HG03565 (cell line): ENCODE results near the gene IBA57.
"Not testable (repeated sequence)": the region's sequence is repeated elsewhere in the genome, so short reads cannot be mapped to it uniquely, and the experiment has no call there.

Source experiments
- ATAC-seq: cut with Tn5 transposase; IDR thresholded peaks from one replicate; pipeline ENCODE4 v1.9.1; 2021; ENCODE audit warnings: mild to moderate bottlenecking, moderate library complexity; ENCODE audit not compliant: unreplicated experiment

IBA57 gene

DNA sequence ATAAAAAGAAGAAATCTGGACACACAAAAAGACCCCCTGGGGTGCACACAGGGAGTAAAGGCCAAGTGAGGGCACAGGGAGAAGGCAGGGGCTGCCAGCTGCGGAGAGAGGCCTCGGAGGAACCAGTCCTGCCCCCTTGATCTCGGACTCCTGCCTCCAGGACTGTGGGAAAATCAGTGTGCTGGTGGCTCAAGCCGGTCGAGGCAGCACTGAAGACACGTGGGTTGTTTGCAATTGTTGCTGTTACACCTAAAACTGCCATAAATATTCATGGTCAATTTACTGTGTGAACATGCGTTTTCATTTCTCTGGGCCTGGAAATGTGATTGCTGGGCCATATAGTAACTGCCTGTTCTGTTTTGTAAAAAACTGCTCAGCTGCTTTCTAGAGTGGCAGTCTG is 18.5 kb downstream of the IBA57 start:
- no peak for ATAC-seq

DNA sequence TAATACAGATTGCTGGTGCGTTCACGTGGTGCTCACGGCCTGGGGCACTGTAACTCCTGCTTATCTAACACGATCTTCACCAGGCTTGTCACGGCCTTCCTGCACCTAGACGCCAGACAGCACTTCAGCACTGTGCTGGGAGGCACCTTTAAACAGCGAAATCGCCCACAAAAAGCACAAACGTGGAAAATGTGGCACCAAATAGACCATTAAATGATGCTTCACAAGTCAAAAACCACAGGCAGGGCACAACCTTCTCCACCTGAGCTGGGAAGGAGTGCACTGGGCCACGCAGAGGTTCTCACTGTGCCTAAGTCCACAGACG is 20.0 kb downstream of the IBA57 start:
- no peak for ATAC-seq

DNA sequence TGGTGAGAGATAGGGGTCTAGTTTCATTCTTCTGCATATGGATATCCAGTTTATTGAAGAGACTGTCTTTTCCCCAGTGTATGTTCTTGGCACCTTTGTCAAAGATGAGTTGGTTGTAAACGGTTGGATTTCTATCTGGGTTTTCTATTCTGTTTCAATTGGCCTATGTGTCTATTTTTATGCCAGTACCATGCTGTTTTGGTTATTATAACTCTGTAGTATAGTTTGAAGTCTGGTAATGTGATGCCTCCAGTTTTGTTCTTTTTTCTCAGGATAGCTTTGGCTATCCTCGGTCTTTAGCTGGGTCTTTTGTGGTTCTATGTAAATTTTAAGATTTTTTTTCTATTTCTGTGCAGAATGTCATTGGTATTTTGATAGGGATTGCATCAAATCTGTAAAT is 22.6 kb downstream of the IBA57 start:
- not testable (repeated sequence) for ATAC-seq

DNA sequence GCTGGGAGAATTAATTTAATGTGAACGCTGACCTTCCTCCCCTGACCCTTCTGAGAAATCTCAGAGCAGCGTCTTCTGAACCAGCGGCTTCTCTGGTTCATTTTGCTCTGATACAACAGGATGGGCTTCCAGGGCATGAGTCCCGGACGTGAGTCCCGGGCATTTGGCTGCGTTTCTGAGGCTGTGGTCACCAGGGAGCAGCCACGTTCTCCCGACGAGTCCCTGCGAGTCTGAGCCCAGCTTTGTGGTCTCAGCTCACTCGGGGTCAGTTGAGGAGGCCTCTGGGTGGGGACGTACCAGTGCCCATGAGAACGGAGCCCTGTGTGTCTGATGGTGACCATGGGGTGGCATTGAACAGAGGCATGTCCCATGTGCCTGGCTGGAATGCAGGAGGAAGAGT is 24.6 kb downstream of the IBA57 start:
- ATAC-seq, result no peak

DNA sequence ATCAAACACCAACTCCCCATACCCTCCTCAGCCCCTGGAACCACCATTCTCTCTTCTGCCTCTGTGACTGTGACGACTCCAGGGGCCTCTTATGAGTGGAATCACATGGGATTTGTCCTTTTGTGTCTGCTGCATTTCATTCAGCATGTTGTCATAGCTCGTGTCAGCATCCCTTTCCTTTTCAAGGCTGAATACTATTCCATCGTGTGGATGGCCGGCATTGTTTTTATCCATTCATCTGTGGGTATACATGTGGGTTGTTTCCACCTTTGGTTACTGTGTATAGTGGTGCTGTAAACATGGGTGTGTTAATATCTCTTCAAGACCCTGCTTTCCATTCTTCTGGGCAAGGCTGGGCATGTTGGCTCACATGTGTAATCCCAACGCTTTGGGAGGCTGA is 25.2 kb downstream of the IBA57 start:
- no peak for ATAC-seq

DNA sequence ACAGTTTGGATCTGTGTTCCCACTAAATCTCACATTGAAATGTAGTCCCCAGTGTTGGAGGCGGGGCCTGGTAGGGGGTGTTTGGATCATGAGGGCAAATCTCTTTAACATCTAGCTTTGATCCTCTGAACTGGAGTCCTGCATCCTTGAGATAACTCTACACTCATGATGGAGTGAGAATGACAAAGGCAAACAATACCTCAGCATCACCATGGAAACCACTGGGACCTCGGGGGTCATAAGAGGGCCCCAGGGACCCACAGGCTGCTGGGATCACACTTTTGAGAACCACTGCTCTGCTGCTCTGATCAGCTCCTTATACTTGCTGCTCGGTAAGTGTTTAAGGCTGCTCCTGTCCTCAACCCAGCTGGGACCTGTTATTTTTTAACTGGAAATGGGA is 28.8 kb downstream of the IBA57 start:
- ATAC-seq, result no peak

DNA sequence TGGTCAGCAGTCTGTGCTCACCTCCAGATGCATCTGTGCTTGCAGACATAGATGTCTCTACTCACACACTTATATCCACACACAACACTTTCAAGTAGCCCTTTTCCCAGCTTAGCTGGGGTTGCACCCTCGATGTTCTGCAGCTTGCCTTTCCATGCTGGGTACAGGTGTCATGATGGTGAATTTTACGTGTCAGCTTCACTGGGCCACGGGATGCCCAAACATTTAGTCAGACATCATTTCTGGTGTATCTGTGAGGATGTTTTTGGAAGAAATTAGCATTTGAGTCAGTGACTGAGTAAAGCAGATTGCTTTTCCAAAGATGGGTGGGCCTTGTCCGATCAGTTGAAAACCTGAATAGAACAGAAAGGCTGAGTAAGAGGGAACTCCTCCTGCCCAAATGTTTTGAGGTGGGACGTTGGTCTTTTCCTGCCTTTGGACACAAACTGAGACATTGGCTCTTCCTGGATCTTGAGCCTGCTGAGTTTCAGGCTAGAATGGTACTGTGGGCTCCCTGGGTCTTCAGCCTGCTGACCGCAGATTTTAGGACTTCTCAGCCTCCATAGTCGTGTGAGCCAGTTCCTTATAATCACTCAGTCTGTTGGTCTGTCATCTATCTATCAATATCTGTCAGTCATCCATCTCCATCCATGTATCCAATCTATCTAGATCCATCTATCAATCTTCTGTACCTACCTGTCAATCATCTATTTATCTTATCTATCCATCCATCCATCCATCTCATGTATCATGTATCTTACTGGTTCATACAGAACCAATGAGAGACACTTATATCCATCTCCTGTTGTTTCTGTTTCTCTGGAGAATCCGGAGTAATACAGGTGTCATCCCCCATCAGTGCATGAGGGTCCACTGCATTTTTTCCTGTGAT is 29.6 kb downstream of the IBA57 start:
- no peak for ATAC-seq

DNA sequence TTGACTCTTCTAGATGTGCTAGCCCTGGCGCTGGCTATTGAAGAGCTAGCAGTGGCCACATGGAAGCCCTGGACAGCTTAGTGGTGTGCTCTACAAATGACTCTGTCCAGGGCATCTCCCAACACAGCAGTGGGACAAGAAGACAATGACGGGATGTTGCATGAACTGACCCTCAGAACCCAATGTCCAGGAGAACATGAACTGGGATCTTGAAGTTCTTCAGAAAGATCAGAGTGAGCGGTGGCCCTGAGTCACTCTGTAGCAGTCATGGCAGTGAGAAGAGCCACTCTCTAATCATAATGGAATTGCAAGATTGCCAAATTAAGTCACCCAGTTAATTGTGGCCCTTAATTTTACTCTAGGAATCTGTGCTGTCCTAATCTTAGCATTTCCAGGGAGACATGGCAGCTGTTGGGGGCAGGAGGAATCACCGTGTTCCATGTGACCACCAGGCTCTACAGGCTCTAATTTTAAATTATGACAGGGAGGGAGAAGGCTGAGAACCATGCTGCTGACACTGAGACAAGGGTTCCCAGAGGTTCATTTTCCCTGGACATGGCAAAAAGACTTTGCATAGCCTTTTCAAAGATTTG is 32.0 kb downstream of the IBA57 start:
- ATAC-seq, result no peak

DNA sequence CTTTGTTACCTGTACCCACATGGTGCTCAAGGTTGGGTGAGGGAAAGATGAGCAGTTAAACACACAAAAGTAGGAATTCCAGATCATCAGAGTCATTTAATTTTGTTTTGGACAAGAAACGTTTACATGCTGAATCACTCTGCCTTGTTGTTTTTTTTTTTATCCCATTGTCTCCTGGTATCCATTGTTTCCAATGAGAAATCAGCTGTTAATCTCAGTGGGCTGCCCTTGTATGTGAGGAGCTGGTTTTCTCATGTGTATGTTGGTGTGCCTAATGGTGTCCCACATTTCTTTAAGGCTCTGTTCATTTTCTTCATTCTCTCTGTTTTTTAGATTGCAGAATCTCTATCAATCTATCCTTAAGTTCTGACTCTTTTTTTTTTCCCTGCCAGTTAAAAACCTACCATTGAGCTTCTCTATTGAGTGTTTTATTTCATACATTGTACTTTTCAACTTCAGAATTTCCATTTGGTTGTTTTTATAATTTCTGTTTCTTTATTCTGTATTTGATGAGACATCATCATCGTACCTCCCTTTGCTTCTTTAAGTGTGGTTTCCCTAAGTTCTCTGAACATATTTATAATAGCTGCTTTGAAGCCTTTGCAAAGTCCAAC is 33.5 kb downstream of the IBA57 start:
- ATAC-seq, result no peak

DNA sequence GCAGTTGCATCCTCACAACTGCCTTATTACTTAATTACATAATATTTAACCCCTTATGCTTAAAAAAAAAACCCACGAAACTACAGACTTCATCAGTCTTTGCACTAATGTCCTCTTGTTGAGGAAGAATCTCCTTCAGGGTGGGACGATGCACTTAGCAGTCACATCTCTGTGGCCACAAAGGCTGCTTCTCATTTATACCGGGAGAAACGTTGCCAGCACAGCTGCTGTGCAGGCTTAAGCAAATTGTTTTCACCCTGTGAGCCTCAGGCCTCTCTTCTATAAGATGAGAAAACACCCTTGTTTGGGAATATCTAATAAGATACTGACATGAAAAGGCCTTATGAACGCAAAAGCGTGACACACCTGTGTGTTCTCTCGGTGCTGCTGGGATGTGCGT is 39.4 kb downstream of the IBA57 start:
- ATAC-seq, result no peak

DNA sequence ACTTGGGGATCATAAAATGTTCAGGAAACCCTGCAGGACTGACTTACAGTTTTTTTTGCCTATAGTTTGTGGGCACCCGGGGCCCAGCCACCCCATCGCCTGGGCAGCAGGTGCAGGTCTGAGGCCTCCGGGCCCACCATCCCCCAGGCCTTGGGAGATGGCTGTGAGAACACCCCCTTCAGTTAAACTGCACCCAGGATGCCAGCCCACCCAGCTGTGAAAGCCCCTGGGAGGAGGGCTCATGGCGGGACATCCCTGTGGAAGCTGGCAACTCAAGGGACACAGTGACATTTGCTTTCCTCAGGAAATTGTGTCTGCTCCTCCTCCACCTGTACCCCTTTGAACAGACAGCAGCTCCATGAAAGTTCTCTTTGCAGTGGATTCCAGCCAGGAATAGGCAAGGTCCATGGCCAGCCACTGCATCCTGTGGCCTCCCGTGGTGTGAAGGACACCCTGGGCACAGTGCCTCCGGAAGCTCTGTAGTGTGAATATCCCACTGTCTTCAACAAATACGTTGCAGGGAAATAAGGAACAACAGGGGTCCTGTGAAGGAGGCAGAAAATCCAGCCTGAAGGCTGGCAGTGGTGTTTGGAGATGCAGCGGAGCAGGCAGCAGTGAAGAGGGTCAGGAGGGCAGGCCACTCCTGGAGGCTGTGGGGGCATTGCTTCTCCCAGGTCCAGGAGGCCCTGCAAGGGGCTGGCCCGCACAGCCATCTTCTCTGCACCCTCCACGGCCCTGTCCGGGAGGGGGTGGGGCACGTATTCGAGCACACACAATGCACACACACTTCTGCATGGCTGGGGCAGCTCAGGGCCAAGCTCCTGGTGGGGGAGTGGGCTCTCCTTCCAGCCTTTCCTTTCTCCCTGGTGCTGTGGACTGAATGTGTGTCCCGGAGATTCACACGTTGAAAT is 40.2 kb downstream of the IBA57 start:
- ATAC-seq, result no peak

DNA sequence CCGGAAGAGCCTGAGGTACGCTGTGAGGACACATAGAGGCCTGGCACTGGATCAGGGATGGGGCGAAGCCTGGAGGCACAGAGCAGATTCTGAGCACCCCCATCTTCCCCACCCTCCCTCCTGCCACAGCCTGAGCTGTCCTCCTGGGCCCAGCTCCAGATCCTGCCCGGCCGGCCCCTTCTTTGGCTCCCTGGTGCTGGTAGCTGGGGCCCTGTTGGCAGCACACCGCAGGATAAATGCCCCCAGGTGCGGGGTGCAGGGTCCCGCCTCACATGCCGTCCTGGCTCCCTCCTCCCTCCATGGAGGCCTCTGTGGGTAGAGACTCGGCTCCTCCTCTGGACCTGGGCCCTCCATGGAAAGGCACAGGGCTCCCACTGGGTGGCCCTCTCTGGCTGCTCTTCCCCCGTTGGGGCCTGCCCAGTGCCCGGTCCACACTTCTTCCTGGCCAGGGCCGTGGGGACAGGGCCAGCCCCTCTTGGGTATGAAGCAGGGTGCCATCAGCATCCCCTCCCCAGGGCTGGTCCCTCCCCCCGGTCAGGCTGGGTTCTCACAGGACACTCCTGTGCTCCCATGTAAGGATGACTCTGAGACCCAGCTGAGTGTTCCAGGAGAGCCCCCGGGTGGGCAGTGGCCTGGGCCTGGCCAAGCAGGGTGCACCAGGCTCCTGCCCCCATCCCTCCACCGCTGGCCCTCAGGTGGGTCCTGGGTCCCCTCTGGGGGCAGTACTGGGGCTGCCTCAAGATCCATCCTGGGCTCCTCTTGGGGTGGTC is 41.2 kb downstream of the IBA57 start:
- no peak for ATAC-seq

DNA sequence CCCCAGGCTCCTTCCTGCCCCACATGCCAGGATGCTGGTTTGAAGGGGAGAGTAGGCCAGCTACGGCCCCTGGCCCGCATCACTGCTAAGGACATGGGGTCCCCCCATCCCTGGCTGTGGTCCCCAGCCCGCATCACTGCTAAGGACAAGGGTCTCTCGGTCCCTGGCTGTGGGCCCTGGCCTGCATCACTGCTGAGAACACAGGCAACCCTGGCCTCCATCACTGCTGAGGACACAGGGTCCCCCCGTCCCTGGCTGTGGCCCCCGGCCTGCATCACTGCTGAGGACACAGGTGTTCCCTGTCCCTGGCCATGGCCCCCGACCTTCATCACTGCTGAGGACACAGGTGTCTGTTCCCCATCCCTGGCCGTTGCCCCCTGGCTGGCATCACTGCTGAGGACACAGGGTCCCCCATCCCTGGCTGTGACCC is 41.8 kb downstream of the IBA57 start:
- no peak for ATAC-seq

DNA sequence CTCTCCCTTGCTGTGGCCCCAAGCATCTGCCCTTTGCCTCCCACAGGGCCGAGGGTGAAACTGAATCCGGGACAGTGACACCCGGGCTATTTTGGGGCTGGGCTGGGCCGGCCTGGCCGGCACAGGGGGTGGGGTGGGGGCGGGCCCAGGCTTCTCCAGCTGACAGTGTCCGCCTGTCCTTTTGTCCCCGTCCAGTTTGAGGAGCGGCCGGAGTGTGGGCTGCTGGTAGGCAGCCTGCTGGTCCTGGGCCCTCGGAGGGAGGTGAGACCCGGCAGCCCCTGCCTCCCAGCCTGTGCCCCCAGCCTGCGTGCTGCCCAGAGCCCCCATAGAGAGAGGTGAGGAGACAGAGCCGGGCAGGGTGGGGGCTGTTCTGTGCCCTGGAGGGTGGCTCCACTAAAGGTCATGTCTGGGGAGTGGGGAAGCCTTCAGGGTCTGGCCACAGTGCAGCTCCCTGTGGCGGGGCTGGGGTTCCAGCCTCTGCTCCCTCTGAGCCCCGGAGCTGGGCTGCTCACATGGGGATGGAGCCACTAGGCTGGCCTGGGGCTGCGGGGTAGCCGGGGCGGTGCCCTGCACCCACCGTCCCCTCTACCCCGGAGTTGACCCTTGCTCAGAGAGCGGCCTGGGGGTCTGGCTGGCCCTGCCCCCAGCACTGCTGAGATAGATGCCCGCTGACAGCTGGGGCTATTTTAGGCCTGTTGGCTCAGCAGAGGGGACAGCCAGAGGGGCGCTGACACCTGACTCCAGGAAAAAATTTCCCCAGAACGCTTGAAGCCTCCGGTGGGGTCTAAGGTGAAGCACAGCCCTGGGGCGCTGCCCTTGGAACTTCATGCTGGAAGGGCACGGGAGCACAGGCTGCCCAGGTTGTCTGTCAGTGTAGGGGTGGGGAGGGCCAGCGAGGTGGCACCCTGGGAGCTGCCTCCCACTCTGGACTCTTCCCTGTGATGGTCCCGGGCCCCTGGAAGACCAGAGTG is 42.5 kb downstream of the IBA57 start, which contains the start of gene OBSCN:
OBSCN (plus strand) TSS at position 194 of the 971 bp plus-strand sequence. CDS start 3,740 bp downstream, outside the sequence.
- ATAC-seq, result no peak

DNA sequence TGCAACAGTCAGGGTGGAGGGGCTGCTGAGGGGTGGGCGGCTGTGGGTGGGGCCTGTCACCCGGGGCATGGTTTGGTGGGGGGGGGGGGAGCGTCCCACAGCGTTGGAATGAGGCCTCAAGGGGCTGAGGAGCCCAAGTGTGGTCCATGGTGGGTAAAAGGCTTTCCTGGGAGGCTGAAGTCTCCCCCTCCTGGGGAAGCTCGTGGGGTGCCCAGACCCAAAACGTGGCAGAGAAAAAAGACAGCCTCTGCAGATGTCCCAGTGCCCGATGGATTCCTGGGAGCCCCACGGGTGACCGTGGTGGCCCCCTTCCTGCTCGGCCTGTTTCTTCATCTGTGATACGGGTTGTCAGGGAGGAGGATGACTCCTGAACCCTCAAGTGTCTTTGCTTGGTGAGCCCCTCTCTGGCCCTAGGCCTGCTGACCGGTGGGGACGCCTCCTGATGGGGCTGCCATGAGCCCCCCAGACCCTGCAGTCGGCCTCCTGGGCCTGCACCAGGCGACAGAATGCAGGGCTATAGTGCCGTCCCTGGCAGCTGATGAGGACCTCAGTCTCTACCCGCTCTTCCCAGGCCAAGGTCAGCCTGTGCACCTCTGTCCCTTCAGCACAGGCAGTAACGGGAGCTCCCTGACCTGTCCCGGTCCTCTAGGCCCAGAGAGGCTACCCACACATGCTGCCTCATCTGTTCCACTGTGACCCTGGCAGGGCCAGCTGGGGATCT is 43.4 kb downstream of the IBA57 start:
- no peak for ATAC-seq

DNA sequence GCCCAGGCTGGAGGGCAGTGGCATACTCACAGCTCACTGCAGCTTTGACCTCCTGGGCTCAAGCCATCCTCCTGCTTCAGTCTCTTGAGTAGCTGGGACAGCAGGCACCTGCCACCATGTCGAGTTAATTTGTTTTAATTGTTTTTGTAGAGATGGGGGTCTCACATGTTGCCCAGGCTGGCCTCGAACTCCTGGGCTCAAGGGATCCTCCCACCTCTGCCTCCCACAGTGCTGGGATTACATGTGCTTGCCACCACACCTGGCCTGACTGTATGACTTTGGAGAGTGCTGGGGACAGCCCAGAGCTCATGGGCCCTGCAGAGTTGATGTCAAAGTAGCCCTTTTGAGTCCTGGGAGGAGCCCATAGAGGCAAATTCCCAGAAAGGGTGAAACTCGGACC is 44.1 kb downstream of the IBA57 start:
- ATAC-seq, result no peak

DNA sequence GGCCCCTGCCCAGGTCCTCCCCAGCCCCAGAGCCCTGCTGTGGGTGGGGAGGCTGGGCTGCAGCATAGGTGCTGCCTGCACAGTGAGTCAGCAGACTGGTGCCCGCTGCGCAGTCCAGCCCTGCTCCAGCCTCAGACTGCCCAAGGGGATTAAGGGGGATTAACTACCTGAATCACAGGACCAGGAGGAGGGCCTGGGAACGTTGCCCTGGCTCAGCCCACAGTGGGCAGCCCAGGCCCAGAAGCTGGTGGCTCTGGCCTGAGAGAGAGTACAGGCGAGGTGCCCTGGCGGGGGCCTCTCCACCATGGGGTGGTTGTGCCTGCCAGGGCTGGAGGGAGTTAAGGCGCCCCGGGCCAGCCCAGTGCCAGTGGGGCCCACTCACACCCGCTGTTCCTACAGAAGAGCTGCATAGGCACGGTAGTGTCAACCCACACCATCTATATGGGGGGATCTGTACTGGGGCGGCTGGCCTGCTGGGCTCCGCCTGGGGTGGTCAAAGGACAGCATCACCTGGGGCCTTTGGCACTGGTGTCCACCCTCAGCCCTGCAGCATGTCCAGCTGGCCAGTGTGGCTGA is 44.6 kb downstream of the IBA57 start:
- no peak for ATAC-seq
